GM12865 (cell line): ENCODE data around the gene UAP1L1.
"Not testable (repeated sequence)": the region's sequence is repeated elsewhere in the genome, so short reads cannot be mapped to it uniquely, and the experiment has no call there.

ENCODE experiments used
- DNase-seq: peaks from one replicate; pipeline ENCODE4 v3.0.0; 2010; ENCODE audit warnings: low read depth
- H3K4me3 ChIP-seq: 2 replicates; pipeline ENCODE4 v1.5.1; 2011; ENCODE audit warnings: mild to moderate bottlenecking, low read depth, low read length, control low read depth
- CTCF ChIP-seq: IDR thresholded peaks from 2 replicates; pipeline ENCODE4 v1.5.1; 2011; ENCODE audit warnings: low read length, control low read depth, low read depth, inconsistent platforms; ENCODE audit not compliant: insufficient read depth; ENCODE audit errors: missing control alignments

The UAP1L1 gene

DNA sequence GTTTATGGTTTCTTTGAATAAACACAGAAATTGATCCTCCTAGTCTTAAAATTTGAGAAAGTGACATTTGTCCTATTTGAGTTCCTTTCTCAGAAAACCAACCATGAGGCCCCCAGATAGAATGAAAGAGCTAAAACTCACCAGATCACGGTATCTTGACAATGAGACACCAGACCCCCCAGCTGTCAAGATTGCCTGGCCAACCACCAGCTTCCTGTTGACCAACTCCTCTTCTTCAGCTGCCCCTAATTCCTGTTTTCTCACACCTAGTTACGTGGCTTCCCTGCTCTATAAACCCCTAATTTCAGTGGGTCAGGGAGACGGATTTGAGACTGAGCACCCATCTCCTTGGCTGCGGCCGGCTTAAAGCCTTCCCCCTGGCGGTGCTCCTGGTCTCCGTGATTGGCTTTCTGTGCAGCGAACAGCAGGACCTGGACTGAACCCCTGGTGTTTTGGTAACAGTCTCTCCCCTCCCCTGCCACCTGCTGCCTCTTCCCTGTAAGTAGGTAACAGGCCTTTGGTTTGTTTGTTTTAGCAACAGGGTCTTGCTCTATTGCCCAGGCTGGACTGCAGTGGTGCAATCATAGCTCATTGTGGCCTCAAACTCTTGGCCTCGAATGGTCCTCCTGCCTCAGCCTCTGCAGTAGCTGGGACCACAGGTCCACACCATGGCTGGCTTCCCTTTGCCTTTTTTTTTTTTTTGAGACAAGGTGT lies 18.6 kb upstream of the UAP1L1 start:
- DNase-seq: no peak

GRCh38 chr9:137062384-137062783 lies 14.9 kb upstream of the UAP1L1 start:
- H3K4me3 ChIP-seq: no peak overlapping the region
- DNase-seq: no peak
- TF ChIP-seq CTCF: no peak

More for the DNA sequence above, 18.6 kb upstream of the UAP1L1 start:
- TF ChIP-seq CTCF: no peak
- no peak overlapping the region for H3K4me3 ChIP-seq

GRCh38 chr9:137062798-137063197 lies 14.5 kb upstream of the UAP1L1 start:
- DNase-seq, H3K4me3 ChIP-seq: not testable (repeated sequence)

DNA sequence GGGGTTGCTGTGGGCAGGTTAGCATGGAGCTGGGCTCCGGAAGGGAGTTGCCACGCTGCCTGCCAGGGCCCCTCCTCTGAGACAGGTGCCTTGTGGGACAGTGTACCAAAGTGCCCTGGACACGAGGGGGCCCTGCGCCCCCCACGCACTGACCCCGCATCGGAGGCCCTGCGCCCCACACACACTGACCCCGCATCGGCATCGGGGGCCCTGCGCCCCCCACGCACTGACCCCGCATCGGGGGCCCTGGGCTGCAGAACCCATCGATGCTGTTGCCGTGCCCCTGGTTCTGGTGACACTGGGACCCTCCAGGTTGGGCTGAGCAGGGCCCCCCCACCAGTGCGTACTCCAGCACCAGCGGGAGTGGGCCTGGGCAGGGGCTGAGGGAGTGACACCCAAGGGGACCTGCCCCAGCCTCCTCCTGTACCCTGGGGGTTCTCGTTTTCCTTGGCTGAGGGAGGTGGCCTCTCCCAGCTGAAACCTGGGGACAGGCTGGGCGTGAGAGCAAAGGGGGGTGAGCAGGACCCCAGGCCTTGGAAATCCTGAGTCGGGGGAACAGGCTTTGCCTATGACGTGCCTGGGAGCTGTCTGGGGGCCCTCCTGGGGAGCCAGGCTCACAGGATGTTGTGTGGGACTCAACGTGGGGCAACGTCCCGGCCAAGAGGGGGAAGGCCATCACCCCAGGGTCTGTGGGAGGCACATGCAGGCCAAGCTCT lies 13.8 kb upstream of the UAP1L1 start:
- DNase-seq: no peak
- no peak for TF ChIP-seq CTCF
- H3K4me3 ChIP-seq: no peak overlapping the region

GRCh38 chr9:137064027-137064879 lies 13.1 kb upstream of the UAP1L1 start:
- peak; percentile 64 for DNase-seq
- no peak overlapping the region for H3K4me3 ChIP-seq
- TF ChIP-seq CTCF: peak; percentile 95

DNA sequence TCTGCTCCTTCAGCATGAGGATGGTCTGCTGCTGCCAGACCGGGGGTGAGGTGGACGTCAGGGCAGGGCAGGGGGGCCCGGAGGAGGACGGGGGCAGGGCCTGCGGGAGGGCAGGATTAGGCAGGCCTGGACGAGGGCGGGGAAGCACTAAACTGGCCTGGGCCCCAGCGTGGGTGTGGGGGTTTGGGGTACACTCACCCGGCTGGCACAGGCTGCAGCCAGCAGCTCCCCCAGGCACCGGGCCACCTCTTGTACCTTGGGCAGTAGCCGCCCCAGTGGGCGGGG lies 12.5 kb upstream of the UAP1L1 start:
- no peak overlapping the region for H3K4me3 ChIP-seq
- no peak for TF ChIP-seq CTCF
- no peak for DNase-seq

- no peak for TF ChIP-seq CTCF
- DNase-seq: no peak
- H3K4me3 ChIP-seq: no peak overlapping the region
These were observed 11.9 kb upstream of the UAP1L1 start for GRCh38 chr9:137065336-137065967.
